Ascending aorta (tissue), 2 donors: Measurements from ENCODE around the gene RNASEH1. TPM values are rescaled to one million over a fixed set of nuclear protein-coding genes. Genes with fewer than 3 reads are reported as not detected.
A peak's percentile ranks its signal among the peaks of the same experiment; 100 is the strongest.
"Not testable (repeated sequence)": the region's sequence is repeated elsewhere in the genome, so short reads cannot be mapped to it uniquely, and the experiment has no call there.

Source experiments
- DNase-seq, 2 donors: peaks; one replicate each; pipeline ENCODE4 v3.0.0-alpha.2; 2019; ENCODE audit warnings: low spot score in 2 of 2
- H3K27ac ChIP-seq, 2 donors: fragments of 200-600 bp; sonication (generic); one replicate each; pipeline ENCODE4 v1.5.1; 2016 to 2017; ENCODE audit warnings: mild to moderate bottlenecking in 1 of 2
- H3K27me3 ChIP-seq: fragments of 200-600 bp; sonication (generic); one replicate; pipeline ENCODE4 v1.5.1; 2017
- H3K36me3 ChIP-seq, 2 donors: fragments of 200-600 bp; sonication (generic); one replicate each; pipeline ENCODE4 v1.5.1; 2016
- H3K4me1 ChIP-seq, 2 donors: fragments of 200-600 bp; sonication (generic); one replicate each; pipeline ENCODE4 v1.5.1; 2016 to 2017; ENCODE audit warnings: mild to moderate bottlenecking in 1 of 2
- H3K4me3 ChIP-seq, 2 donors: fragments of 200-600 bp; sonication (generic); one replicate each; pipeline ENCODE4 v1.5.1; 2016 to 2017; ENCODE audit warnings: mild to moderate bottlenecking in 1 of 2
- H3K9me3 ChIP-seq, 2 donors: fragments of 200-600 bp; sonication (generic); one replicate each; pipeline ENCODE4 v1.5.1; 2016
- intact Hi-C: fragments of 100-400 bp; cut with DNase I; formaldehyde crosslinking; loops from one replicate; pipeline ENCODE4 v1.15.1; 2023
- total RNA-seq: library from RNA; depleted of rRNA; stranded (reverse); fragments of >200 nt; gene quantifications from one replicate; pipeline ENCODE4 v1.1.0, GENCODE V29; 2016
- TF ChIP-seq, protein P1 (sequence below), 3 experiments: fragments of 200-600 bp in 2 of 3; fragments of 450-650 bp in 1 of 3; sonication (generic) in 2 of 3; IDR thresholded peaks; one replicate each; pipeline ENCODE4 v1.5.1; 2016 to 2019; ENCODE audit warnings: antibody characterized with exemption in 3 of 3, mild to moderate bottlenecking in 1 of 3, moderate library complexity in 1 of 3

The RNASEH1 gene
- total RNA-seq, 1 donor from 2014 or later: 9.3 TPM

GRCh38 chr2:3584076-3584475 lies 25.9 kb upstream of the RNASEH1 start:
- H3K36me3 ChIP-seq: peaks cover 30 to 41% of the 10 kb centered on the region in 2 donors
- no peak for DNase-seq
- intact Hi-C loops: no loop called here
- peak overlapping the region in 1 of 2 donors; percentile 66 for H3K27ac ChIP-seq
- H3K27me3 ChIP-seq: no peaks in the 10 kb centered on the region
- TF ChIP-seq, protein P1, sequence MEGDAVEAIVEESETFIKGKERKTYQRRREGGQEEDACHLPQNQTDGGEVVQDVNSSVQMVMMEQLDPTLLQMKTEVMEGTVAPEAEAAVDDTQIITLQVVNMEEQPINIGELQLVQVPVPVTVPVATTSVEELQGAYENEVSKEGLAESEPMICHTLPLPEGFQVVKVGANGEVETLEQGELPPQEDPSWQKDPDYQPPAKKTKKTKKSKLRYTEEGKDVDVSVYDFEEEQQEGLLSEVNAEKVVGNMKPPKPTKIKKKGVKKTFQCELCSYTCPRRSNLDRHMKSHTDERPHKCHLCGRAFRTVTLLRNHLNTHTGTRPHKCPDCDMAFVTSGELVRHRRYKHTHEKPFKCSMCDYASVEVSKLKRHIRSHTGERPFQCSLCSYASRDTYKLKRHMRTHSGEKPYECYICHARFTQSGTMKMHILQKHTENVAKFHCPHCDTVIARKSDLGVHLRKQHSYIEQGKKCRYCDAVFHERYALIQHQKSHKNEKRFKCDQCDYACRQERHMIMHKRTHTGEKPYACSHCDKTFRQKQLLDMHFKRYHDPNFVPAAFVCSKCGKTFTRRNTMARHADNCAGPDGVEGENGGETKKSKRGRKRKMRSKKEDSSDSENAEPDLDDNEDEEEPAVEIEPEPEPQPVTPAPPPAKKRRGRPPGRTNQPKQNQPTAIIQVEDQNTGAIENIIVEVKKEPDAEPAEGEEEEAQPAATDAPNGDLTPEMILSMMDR (IDR thresholded peaks at IDR 0.05): no peak
- H3K4me1 ChIP-seq: no peaks in the 10 kb centered on the region
- no peaks in the 10 kb centered on the region for H3K9me3 ChIP-seq
- no peak overlapping the region for H3K4me3 ChIP-seq

DNA sequence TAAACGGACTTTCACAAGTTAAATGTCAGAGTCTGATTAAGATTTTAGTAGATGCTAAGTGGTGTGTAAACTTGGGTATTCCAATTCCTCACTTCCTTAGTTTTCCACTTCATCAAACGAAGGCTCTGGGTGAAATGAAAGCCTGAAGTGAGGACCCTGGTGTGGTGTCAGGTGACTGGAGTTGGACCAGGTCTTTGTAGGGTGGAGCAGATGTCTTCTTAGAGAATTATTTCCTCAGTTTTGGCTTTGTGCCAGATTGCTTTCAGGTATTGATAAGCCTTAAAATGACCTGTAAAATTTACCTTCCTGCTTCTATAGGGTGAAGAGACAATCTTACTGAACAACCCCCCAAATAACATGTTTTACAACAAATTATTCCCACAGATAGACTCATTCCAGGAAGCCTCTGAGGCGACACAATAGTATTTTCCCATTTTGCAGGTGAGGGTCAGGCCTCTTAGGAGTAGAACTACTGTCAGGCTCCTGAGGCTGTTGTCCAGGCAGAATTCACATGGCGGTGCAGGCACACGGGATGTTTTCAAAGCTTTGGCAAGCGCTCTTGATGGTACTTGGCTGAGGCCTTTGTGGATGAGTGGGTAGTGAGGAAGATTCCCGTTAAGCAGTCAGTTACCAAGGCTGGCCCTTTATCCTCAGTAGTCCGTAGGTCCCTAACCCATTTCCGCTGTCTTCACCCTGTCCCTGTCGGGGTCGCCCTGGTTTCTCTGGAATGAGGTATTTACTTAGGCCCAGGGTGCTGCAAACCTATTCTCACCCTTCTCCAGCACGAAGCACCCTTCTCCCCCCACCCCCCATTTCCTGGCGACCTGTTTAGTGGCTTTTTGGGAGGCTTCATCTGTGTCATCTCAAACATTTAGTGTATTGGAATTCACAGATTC lies 23.5 kb upstream of the RNASEH1 start:
- TF ChIP-seq, protein P1 (IDR thresholded peaks at IDR 0.05): no peak
- no peaks in the 10 kb centered on the region for H3K27me3 ChIP-seq
- H3K4me1 ChIP-seq: peaks cover 0 to 3% of the 10 kb centered on the region in 2 donors
- no peak for DNase-seq
- H3K27ac ChIP-seq: no peak overlapping the region
- H3K9me3 ChIP-seq: no peaks in the 10 kb centered on the region
- intact Hi-C loops: no loop called here
- peaks cover 49 to 65% of the 10 kb centered on the region in 2 donors for H3K36me3 ChIP-seq
- H3K4me3 ChIP-seq: no peak overlapping the region

DNA sequence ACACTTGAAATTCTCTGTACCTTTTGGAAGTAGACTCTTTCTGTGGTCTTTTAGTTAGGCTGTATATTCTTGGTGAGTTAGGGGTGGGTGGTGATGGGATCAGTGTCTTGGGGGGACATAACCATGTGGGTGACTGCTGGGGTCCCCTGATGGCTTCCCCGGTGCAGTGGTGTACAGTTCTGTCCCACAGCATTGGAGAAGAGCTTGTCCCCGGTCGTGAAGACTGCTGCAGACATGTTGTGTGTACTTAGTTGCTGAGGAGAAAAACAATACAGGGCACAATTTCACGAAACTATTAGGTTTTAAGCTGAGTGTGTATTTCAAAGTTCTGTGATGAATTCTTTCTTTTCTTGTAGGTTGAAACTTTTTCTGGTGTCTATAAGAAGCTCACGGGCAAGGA lies 22.3 kb upstream of the RNASEH1 start:
- H3K4me1 ChIP-seq: peaks cover 3 to 4% of the 10 kb centered on the region in 2 donors
- TF ChIP-seq, protein P1 (IDR thresholded peaks at IDR 0.05): no peak
- no peaks in the 10 kb centered on the region for H3K9me3 ChIP-seq
- H3K4me3 ChIP-seq: no peak overlapping the region
- intact Hi-C loops: no loop called here
- no peak overlapping the region for H3K27ac ChIP-seq
- peaks cover 47 to 72% of the 10 kb centered on the region in 2 donors for H3K36me3 ChIP-seq
- H3K27me3 ChIP-seq: no peaks in the 10 kb centered on the region
- DNase-seq: no peak

GRCh38 chr2:3578987-3579386 lies 20.9 kb upstream of the RNASEH1 start:
- Histone ChIP-seq H3K36me3 (peaks cover 46 to 66% of the 10 kb centered on the region in 2 donors), H3K9me3 (no peaks in the 10 kb centered on the region), H3K27ac (no peak overlapping the region), H3K4me3 (no peak overlapping the region), H3K27me3 (no peaks in the 10 kb centered on the region), H3K4me1 (peaks cover 9 to 11% of the 10 kb centered on the region in 2 donors)
- no peak for DNase-seq
- TF ChIP-seq, protein P1 (IDR thresholded peaks at IDR 0.05): no peak
- intact Hi-C loops: no loop called here

GRCh38 chr2:3576263-3576630 lies 18.1 kb upstream of the RNASEH1 start:
- Histone ChIP-seq H3K27ac (peak overlapping the region; percentile 88 to 94), H3K4me3 (peak overlapping the region; percentile 73 to 89), H3K4me1 (peaks cover 9 to 11% of the 10 kb centered on the region in 2 donors), H3K36me3 (peaks cover 34 to 52% of the 10 kb centered on the region in 2 donors)
- intact Hi-C loops, H3K9me3 ChIP-seq, DNase-seq, H3K27me3 ChIP-seq: not testable (repeated sequence)

GRCh38 chr2:3575534-3576262 lies 17.6 kb upstream of the RNASEH1 start:
- Histone ChIP-seq H3K4me3 (peak overlapping the region; percentile 73 to 89), H3K27ac (peak overlapping the region; percentile 88 to 94), H3K36me3 (peaks cover 31 to 47% of the 10 kb centered on the region in 2 donors), H3K4me1 (peaks cover 9 to 11% of the 10 kb centered on the region in 2 donors), H3K9me3 (no peaks in the 10 kb centered on the region), H3K27me3 (no peaks in the 10 kb centered on the region)
- intact Hi-C loops: loop anchor here (1.0 kb wide), 4 partner anchors 17 to 198 kb away; partner anchors contain the start of genes EIPR1 and RNASEH1
- TF ChIP-seq, protein P1 (IDR thresholded peaks at IDR 0.05): no peak
- no peak for DNase-seq
